GM11168 (cell line): Measurements from ENCODE around the gene PKN2.
"Not testable (repeated sequence)": the region's sequence is repeated elsewhere in the genome, so short reads cannot be mapped to it uniquely, and the experiment has no call there.

Source experiments
- in situ Hi-C: fragments of 300-500 bp; cut with MboI; formaldehyde crosslinking; loops from one replicate; pipeline ENCODE4 v1.12.0; 2022; ENCODE audit warnings: low sequenced_read_pairs; ENCODE audit not compliant: unreplicated experiment

The PKN2 gene

GRCh38 chr1:88873737-88874349, 189.8 kb downstream of the PKN2 start:
- in situ Hi-C loops: loop anchor here (10.0 kb wide), 1 partner anchor 219 kb away; no protein-coding TSS in a partner anchor

DNA sequence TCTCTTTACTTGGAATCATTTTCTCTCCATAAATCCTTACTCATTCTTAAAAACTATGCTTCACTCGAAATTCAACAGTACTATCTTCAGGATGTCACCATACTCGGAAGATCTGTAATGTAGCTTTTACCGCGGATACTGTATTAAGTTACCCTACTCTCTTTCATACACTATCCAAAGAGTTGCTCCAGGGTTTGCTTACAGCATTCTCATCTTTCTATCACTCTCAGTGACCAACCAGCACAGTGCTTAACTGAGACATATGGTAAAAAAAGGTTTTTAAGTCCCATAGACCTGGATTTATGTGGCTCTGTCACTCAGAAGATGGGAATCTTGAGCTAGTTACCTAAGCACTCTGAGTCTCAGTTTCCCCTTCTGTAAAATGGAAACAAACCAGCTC, 191.5 kb downstream of the PKN2 start:
- in situ Hi-C loops: loop anchor here (10.0 kb wide), 1 partner anchor 221 kb away; no protein-coding TSS in a partner anchor

- in situ Hi-C loops: loop anchor here (10.0 kb wide), 1 partner anchor 222 kb away; no protein-coding TSS in a partner anchor
Measured at GRCh38 chr1:88876573-88877365, 192.7 kb downstream of the PKN2 start.

- in situ Hi-C loops: loop anchor here (10.0 kb wide), 1 partner anchor 223 kb away; no protein-coding TSS in a partner anchor
Measured at GRCh38 chr1:88877382-88877825, 193.3 kb downstream of the PKN2 start.

GRCh38 chr1:88877911-88878310, 193.8 kb downstream of the PKN2 start:
- in situ Hi-C loops: loop anchor here (10.0 kb wide), 1 partner anchor 223 kb away; no protein-coding TSS in a partner anchor

- in situ Hi-C loops: loop anchor here (10.0 kb wide), 1 partner anchor 224 kb away; no protein-coding TSS in a partner anchor
Measured at GRCh38 chr1:88878731-88879130, 194.7 kb downstream of the PKN2 start.

DNA sequence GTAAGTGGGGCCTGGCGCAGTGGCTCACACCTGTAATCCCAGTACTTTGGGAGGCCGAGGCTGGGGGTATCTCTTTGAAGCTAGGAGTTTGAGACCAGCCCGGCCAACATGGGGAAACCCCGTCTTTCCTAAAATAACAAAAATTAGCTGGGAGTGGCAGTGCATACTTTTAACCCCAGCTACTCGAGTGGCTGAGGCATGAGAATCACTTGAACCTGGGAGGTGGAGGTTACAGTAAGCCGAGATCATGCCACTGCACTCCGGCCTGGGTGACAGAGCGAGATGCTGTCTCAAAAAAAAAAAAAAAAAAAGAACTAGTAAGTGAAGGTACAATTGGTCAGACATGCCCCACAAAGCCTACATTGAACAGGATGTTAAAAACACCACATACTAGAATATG, 196.6 kb downstream of the PKN2 start:
- in situ Hi-C loops: not testable (repeated sequence)

DNA sequence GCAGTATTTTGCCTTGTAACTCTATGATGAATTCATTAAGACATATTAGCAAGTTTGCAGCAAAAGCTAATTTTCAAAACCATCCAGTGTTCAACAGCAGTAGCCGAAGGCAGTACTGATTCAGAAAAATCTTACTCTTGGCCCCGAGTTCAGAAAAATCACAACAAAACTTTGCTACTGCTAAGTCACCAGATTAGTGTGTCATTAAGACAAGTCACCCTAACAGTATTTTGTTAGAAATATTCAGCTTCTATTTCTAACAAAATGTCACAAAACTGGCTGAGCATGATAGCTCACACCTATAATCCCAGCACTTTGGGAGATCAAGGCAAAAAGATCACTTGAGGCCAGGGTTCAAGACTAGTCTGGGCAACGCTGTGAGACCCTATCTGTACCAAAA, 199.1 kb downstream of the PKN2 start:
- in situ Hi-C loops: no loop called here
